CD4-positive, alpha-beta T cell treated with Interleukin-6 for 4 hours (primary cell): Measurements from ENCODE around the gene ZDHHC18.
A peak's percentile ranks its signal among the peaks of the same experiment; 100 is the strongest.
"Not testable (repeated sequence)": the region's sequence is repeated elsewhere in the genome, so short reads cannot be mapped to it uniquely, and the experiment has no call there.

Experiments used
- DNase-seq: peaks from one replicate; pipeline ENCODE4 v3.0.0-alpha.2; 2020; ENCODE audit warnings: mixed read lengths

ZDHHC18 gene

DNA sequence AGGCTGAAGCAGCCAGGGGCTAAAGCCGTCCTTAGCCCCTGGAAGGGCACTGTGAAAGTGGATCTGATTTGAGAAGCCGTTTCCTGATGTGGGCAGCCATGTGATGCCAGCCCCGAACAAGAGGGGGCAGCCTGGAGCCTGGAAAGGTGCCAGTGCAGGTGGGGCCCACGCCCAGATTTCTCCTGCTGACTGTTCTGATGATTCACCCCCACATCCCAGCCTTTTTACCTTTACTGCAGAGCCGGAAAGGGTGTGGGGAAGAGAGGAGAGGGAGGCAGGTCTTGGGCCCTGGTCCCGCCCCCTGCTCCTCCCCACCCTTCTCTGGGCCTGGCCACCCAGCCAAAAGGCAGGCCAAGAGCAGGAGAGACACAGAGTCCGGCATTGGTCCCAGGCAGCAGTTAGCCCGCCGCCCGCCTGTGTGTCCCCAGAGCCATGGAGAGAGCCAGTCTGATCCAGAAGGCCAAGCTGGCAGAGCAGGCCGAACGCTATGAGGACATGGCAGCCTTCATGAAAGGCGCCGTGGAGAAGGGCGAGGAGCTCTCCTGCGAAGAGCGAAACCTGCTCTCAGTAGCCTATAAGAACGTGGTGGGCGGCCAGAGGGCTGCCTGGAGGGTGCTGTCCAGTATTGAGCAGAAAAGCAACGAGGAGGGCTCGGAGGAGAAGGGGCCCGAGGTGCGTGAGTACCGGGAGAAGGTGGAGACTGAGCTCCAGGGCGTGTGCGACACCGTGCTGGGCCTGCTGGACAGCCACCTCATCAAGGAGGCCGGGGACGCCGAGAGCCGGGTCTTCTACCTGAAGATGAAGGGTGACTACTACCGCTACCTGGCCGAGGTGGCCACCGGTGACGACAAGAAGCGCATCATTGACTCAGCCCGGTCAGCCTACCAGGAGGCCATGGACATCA lies 36.5 kb downstream of the ZDHHC18 start, which contains the start of gene SFN:
SFN (plus strand) TSS at position 369 of the 904 bp plus-strand sequence; CDS start at position 433, 64 bp downstream.
- DNase-seq = peak; percentile 71

- no peak for DNase-seq
Observed at GRCh38 chr1:26863685-26864077, 37.2 kb downstream of the ZDHHC18 start.

DNA sequence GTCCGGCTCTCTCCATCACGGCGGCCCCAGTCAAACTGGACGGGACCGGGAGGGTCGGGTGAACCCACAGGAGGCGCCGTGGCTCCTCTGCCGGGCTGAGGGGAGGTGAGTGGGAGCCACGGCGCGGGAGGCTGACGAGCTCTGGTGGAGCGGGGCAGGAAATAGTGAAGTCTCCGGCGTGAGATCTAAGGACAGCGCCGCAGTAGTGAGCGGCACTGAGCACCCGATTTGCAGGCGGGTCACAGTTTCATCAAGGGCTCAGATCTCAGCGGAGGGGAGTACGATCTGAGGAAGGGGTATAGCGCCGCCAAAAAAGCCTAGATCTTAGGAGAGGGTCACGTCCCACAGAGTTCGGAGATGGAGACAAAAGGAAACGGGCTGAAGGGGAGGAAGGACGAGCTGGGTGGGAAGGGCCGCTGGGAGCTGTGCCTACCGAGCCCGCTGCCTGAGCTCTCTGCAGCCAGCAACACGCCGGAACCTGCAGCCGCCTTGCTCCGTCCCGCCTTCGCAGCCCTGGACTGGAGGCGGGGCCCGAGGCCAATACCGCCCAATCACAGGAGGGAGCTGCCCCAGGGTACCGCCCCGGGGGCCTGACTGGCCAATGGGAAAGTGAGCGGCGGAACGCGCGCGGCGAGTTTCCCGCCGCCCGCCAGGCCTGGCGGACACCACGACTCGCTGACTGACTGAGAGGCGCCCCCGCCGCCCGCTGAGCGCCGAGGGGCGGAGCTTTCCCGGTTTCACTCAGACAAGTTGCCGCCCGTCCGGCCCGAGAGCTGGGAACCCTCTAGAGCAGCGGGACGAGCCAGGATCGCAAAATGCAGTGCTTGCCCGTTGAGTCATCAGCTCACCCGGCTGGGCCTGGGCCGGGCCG lies 38.4 kb downstream of the ZDHHC18 start:
- peak; percentile 97 for DNase-seq

DNA sequence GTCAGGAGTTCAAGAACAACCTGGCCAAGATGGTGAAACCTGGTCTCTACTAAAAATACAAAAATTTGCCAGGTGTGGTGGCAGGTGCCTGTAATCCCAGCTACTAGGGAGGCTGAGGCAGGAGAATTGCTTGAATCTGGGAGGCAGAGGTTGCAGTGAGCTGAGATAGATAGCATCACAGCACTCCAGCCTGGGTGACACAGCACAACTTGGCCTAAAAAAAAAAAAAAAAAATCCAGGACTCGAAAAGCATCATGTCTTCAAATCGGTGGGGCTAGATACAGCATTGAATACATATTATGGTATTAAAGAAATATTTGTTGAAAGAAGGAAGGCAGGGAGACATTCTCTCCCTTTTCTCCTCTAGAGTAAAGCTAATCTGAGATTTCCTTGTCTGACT lies 46.6 kb downstream of the ZDHHC18 start:
- not testable (repeated sequence) for DNase-seq

GRCh38 chr1:26874896-26875295 lies 48.4 kb downstream of the ZDHHC18 start:
- DNase-seq = no peak

GRCh38 chr1:26877326-26877725 lies 50.8 kb downstream of the ZDHHC18 start:
- DNase-seq = no peak

- DNase-seq = no peak
Observed at GRCh38 chr1:26879793-26880192, 53.3 kb downstream of the ZDHHC18 start.

DNA sequence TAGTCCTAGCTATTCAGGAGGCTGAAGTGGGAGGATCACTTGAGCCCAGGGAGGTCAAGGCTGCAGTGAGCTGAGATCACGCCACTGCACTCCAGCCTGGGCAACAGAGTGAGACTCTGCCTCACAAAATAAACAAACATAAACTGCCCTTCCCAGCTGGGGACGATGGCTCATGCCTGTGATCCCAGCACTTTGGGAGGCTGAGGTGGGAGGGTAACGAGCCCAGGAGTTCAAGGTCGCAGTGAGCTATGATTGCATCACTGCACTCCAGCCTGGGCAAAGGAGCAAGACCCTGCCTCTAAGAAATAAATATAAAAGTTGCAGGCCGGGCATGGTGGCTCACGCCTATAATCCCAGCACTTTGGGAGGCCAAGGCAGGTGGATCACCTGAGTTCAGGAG lies 55.1 kb downstream of the ZDHHC18 start:
- DNase-seq = not testable (repeated sequence)

GRCh38 chr1:26882696-26883463 lies 56.4 kb downstream of the ZDHHC18 start:
- DNase-seq = no peak

DNA sequence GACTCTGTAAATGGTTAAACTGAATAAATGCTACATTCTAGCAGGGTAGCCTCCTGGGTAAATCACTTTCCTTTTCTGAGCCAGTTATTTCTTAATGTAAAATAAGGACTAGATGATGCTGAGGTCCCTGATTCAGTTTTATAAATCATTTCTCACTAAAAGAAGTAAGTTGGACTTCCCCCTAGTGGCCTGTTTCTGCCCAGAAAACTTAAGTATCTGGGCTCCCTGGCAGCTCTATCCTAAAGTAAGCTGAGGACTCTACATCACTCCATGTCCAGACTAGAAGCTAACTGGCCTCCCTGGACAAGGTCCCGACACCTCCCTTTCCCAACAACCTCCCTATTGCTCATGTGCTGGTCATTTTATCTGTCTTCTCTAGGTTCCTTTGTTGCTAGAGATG lies 60.6 kb downstream of the ZDHHC18 start:
- peak; percentile 16 for DNase-seq

DNA sequence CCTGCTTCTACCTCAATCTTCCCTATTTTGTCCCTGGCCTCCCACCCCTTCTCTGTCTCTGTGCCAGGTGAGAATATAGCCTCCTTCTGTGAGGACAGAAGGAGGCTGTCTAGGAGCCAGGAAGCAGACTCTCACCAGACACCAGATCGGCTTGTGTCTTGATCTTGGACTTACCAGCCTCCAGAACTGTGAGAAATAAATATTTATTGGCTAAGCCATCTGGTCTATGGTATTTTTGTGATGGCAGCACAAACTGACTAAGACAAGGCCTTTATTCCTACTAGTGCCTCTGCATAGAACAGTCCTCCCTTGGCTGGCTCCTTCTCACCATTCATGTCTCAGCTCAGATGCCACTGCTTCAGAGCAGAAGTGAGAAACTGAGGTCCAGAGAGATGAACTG lies 61.7 kb downstream of the ZDHHC18 start:
- DNase-seq = no peak

- DNase-seq = peak; percentile 81
Observed at GRCh38 chr1:26889551-26890466, 63.3 kb downstream of the ZDHHC18 start, which contains the start of gene GPN2. GPN2 (minus strand) TSS chr1:26890283; CDS start chr1:26890096, 187 bp downstream.

GRCh38 chr1:26890467-26890796 lies 63.9 kb downstream of the ZDHHC18 start:
- DNase-seq = no peak

DNA sequence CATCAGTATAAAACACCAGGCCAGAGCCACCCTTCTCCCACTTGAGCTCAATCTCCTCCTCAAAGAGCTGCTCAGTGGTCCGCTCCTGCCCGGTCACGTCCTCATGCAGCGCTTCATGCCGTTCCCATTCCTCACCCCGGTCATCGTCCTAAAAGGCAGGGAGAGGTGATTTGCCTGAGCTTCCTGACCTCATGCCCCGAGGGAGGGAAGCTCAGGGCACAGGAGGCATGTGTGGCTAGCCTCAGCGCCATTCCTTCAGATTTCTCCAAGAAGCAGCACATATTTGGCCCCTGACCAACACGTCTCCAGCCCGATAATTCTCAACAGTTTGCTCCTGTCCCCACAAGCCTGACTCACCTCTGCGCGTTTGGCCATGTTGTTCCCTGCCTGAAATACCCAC lies 67.8 kb downstream of the ZDHHC18 start:
- no peak for DNase-seq

- DNase-seq = no peak
Observed at GRCh38 chr1:26897351-26897750, 70.9 kb downstream of the ZDHHC18 start.

DNA sequence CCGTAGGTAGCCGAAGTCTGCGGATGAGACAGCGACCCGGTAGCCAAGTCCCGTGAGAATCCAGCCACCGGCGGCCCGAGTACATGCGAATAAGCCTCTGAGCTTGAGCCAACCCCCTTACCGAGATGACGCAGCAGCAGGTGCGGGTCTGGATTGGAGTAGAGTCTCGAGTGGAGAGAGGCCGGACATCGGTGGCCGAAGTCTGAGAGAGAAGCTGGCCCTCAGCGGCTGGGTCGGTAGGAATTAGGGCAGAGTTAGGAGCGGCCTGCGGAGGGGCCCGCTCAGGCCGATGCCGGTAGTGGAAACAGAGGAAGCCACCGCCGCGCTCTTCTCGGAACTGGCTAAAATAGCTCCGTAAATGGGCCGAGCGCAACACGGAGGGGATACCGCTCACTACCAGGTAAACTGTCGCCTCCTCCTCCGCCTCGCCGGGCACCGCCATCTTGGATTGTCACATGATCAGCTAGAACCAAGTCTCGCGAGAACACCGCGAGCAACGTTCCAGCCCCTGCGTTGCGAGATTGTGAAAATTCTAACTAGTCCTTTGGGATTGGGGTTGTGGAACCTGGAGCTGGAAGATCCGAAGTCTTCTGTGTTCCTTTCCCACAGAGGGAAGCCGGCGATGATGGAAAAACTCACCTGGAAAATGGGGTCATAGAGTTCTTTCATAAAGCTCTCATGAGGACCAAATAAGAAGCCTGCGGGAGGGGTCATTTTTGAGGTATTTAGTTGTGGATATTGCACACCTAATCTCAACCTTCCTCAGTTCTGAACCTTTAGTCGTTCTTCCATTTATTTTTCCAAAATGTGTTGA lies 73.7 kb downstream of the ZDHHC18 start, which contains the start of gene GPATCH3:
GPATCH3 (minus strand) TSS at position 467 of the 814 bp plus-strand sequence; CDS start at position 442, 25 bp downstream.
- DNase-seq = peak; percentile 90

DNA sequence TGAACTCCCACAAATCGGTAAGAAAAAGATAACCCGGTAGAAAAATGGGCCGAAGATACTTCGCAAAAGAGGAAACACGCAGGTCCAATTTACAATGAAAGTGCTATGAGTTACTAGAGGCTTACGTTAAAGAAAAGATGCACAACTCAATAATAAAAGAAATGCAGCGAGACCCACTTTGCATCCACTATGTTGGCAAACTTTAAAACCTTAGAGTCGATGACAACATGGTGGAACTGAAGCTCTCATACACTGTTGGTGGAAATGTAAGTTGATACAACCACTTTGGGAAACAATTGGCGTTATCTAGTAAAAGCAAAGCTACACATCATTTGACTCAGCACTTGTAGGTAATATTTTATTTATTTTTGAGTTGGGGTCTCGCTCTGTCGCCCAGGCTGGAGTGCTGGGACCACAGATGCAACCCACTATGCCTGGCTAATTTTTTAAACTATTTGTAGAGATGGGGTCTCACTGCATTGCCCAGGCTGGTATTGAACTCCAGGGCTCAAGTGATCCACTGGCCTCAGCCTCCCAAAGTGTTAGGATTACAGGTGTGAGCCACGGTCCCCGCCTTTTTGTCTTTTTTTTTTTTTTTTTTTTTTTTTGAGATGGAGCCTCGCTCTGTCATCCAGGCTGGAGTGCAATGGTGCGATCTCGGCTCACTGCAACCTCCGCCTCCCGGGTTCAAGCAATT lies 74.5 kb downstream of the ZDHHC18 start:
- DNase-seq = no peak
